GM15510 (cell line): ENCODE data around the gene PTPMT1.

Source experiments
- POLR2A ChIP-seq: IDR thresholded peaks from 3 replicates; pipeline ENCODE4 v1.6.1; 2011; ENCODE audit warnings: borderline replicate concordance; ENCODE audit not compliant: insufficient read length; ENCODE audit errors: extremely low read depth

PTPMT1 gene

DNA sequence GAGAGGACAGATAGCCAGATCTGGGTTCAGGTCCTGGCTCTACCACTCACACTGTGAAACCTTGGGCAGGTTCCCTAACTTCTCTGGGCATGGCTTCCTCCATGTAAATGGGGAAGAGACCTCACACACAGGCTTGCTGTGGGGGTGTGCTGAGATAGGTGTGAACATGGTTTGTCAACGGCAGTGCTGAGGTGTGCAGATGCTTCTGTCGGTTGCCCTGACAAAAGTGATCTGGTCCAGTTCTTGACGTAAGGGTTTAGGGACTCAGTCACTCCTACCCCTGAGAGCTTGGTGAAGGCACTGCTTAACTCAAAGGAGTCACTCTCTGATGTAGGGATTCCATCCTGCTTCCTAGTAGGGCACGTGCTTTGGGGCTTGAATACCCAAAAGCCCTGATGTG is 26.9 kb downstream of the PTPMT1 start:
- no peak for TF ChIP-seq POLR2A

- TF ChIP-seq POLR2A: no peak
These were observed 27.6 kb downstream of the PTPMT1 start for GRCh38 chr11:47592970-47593369.

DNA sequence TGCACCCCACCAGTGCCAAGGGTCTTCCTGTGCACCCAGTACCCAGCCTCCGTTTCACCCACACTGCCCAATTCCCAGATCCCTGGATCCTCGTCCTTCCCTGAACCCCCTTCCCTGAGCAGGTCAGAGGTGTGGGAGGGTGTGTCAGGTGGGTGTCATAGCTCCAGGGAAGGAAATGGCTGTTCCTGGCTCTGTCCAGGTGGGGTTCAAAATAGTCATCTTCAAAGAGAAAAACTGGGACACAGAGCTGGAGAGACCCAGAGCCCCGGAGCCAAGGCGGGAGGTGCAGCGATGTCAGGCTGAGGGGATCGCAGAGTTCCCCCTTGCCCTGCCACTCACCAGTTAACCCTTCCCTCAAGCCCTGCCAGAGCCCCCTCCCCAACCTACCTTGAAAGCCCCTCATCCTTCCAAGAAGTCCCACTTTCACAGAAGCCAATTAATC is 28.1 kb downstream of the PTPMT1 start:
- no peak for TF ChIP-seq POLR2A

GRCh38 chr11:47593934-47594855 is 28.8 kb downstream of the PTPMT1 start, which contains the start of gene C1QTNF4:
Gene C1QTNF4, minus strand, starts transcription at chr11:47594411. Its CDS starts 3,601 bp downstream, at chr11:47590810.
- TF ChIP-seq POLR2A: no peak

GRCh38 chr11:47595029-47595428 is 29.6 kb downstream of the PTPMT1 start:
- no peak for TF ChIP-seq POLR2A

- TF ChIP-seq POLR2A: no peak
These were observed 30.6 kb downstream of the PTPMT1 start for GRCh38 chr11:47595967-47596366.

- TF ChIP-seq POLR2A: no peak
These were observed 34.5 kb downstream of the PTPMT1 start for GRCh38 chr11:47599902-47600301.

- no peak for TF ChIP-seq POLR2A
These were observed 37.9 kb downstream of the PTPMT1 start for GRCh38 chr11:47603295-47603694.

DNA sequence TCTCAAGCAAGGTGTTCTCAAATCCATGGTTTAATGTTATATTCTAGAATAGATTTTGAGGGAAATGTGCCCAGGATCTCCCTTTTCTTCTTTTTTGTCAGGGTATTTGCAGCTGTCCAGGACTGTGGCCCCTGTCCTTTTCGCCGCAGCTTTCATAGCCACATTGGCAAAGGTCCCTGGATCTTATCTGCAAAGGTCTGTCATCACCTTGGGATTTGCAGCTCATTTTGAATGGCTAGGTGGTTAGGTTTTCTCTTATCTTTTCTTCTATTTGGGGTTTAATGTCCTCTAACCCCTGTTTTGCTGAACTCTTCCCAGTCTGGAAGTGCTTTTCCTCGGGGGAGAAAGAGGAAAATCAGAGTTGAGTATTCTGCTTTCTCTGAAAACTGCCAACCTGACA is 40.5 kb downstream of the PTPMT1 start:
- no peak for TF ChIP-seq POLR2A

- TF ChIP-seq POLR2A: no peak
These were observed 41.3 kb downstream of the PTPMT1 start for GRCh38 chr11:47606731-47607130.

- TF ChIP-seq POLR2A: no peak
These were observed 42.0 kb downstream of the PTPMT1 start for GRCh38 chr11:47607380-47607779.

GRCh38 chr11:47609675-47610074 is 44.3 kb downstream of the PTPMT1 start:
- no peak for TF ChIP-seq POLR2A

- TF ChIP-seq POLR2A: no peak
These were observed 46.0 kb downstream of the PTPMT1 start for GRCh38 chr11:47611348-47611794.

DNA sequence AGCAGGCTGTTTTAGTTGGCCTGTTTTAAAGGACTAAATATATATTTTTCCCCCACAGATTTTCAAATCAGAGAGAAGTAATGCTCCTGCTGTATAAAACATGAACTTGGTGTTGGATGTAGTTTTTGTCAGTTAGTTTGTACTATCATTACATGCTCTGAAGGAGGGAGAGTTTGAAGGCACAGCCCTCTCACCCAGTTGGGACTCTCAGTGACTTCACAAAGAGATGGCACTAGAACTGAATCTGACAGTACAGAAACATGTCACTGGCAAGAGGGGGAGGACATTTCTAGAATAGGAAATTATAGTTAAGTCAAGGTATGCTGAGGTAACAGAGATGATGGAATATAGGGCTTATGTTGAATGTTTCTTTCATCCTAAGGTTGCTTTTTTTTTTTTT is 49.9 kb downstream of the PTPMT1 start:
- no peak for TF ChIP-seq POLR2A

- no peak for TF ChIP-seq POLR2A
These were observed 51.5 kb downstream of the PTPMT1 start for GRCh38 chr11:47616726-47617416.

GRCh38 chr11:47617417-47617809 is 52.0 kb downstream of the PTPMT1 start:
- TF ChIP-seq POLR2A: no peak

DNA sequence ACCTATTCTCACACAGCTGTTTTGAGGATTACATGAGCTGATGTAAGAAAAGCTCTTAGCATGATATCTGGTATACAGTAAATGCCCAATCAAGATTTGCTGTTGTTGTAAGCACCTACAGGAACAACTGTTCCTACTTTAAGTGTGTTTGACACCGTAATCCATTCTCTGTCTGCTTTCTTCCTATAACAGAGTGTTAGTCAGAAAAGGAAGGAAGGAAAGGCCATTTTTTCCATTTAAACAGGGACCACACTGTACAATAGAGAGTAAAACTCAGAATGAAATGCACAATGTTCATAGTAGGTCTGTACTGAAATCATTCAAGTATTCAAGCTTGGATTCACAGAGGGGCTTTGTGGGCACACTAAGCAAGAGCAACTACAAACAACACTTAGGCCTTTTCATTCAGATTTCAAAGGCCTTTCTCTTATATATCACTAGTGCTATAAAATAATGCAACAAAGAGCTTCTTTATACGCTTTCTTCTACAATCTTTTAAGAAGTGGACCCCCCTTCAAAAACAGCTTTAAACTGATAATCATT is 55.5 kb downstream of the PTPMT1 start:
- no peak for TF ChIP-seq POLR2A
